Measurements from ENCODE around the gene TMEM41A.
"Not testable (repeated sequence)": the region's sequence is repeated elsewhere in the genome, so short reads cannot be mapped to it uniquely, and the experiment has no call there.

Gene TMEM41A

GRCh38 chr3:185460309-185460708 is 38.5 kb downstream of the TMEM41A start:
- TF ChIP-seq CTCF (IDR thresholded peaks at IDR 0.05; ENCODE audit: control insufficient read depth, insufficient read depth, low read depth, low read length, missing control alignments): no peak
- no peak for DNase-seq (ENCODE audit: low read depth)
- H3K4me3 ChIP-seq (ENCODE audit: control insufficient read depth, low read depth, low read length): no peak overlapping the region

- DNase-seq (ENCODE audit: low read depth): no peak
- TF ChIP-seq CTCF (IDR thresholded peaks at IDR 0.05; ENCODE audit: control insufficient read depth, insufficient read depth, low read depth, low read length, missing control alignments): no peak
- H3K4me3 ChIP-seq (ENCODE audit: control insufficient read depth, low read depth, low read length): no peak overlapping the region
Measured at GRCh38 chr3:185457376-185457775, 41.5 kb downstream of the TMEM41A start.

- not testable (repeated sequence) for DNase-seq (ENCODE audit: low read depth)
Measured at GRCh38 chr3:185451432-185451831, 47.4 kb downstream of the TMEM41A start.

GRCh38 chr3:185448107-185448506 is 50.7 kb downstream of the TMEM41A start:
- no peak overlapping the region for H3K4me3 ChIP-seq (ENCODE audit: control insufficient read depth, low read depth, low read length)
- TF ChIP-seq CTCF (IDR thresholded peaks at IDR 0.05; ENCODE audit: control insufficient read depth, insufficient read depth, low read depth, low read length, missing control alignments): no peak
- DNase-seq (ENCODE audit: low read depth): no peak

More at GRCh38 chr3:185451432-185451831, 47.4 kb downstream of the TMEM41A start:
- not testable (repeated sequence) for H3K4me3 ChIP-seq (ENCODE audit: control insufficient read depth, low read depth, low read length)

- H3K4me3 ChIP-seq (ENCODE audit: control insufficient read depth, low read depth, low read length): no peak overlapping the region
- TF ChIP-seq CTCF (IDR thresholded peaks at IDR 0.05; ENCODE audit: control insufficient read depth, insufficient read depth, low read depth, low read length, missing control alignments): no peak
- DNase-seq (ENCODE audit: low read depth): no peak
Measured at GRCh38 chr3:185444329-185444728, 54.5 kb downstream of the TMEM41A start.

- no peak overlapping the region for H3K4me3 ChIP-seq (ENCODE audit: control insufficient read depth, low read depth, low read length)
- DNase-seq (ENCODE audit: low read depth): no peak
- no peak for TF ChIP-seq CTCF (IDR thresholded peaks at IDR 0.05; ENCODE audit: control insufficient read depth, insufficient read depth, low read depth, low read length, missing control alignments)
Measured at GRCh38 chr3:185442031-185442430, 56.8 kb downstream of the TMEM41A start.

GRCh38 chr3:185439745-185440466 is 58.9 kb downstream of the TMEM41A start:
- TF ChIP-seq CTCF (IDR thresholded peaks at IDR 0.05; ENCODE audit: control insufficient read depth, insufficient read depth, low read depth, low read length, missing control alignments): no peak

More at GRCh38 chr3:185439745-185440466, 58.9 kb downstream of the TMEM41A start:
- DNase-seq (ENCODE audit: low read depth): no peak
- H3K4me3 ChIP-seq (ENCODE audit: control insufficient read depth, low read depth, low read length): no peak overlapping the region

Measured in AG09309 (cell line).